ENCODE measurements around the gene PSMD9.
A peak's percentile ranks its signal among the peaks of the same experiment; 100 is the strongest.

The PSMD9 gene

GRCh38 chr12:121955258-121956237 lies 67.0 kb downstream of the PSMD9 start:
- peak; percentile 80 for TF ChIP-seq CTCF (conservative IDR thresholded peaks at IDR 0.05; ENCODE audit: low read depth, low read length)
- peak; percentile 63 for DNase-seq (ENCODE audit: low read depth)
- no peak overlapping the region for H3K4me3 ChIP-seq (ENCODE audit: low read depth, low read length)

GRCh38 chr12:121957861-121958515 lies 69.4 kb downstream of the PSMD9 start:
- no peak overlapping the region for H3K4me3 ChIP-seq (ENCODE audit: low read depth, low read length)
- no peak for TF ChIP-seq CTCF (conservative IDR thresholded peaks at IDR 0.05; ENCODE audit: low read depth, low read length)
- no peak for DNase-seq (ENCODE audit: low read depth)

- peak; percentile 31 for DNase-seq (ENCODE audit: low read depth)
Observed at GRCh38 chr12:121958541-121959240, 70.1 kb downstream of the PSMD9 start.

GRCh38 chr12:121960541-121960940 lies 72.0 kb downstream of the PSMD9 start:
- no peak for TF ChIP-seq CTCF (conservative IDR thresholded peaks at IDR 0.05; ENCODE audit: low read depth, low read length)

More at GRCh38 chr12:121958541-121959240, 70.1 kb downstream of the PSMD9 start:
- no peak overlapping the region for H3K4me3 ChIP-seq (ENCODE audit: low read depth, low read length)
- no peak for TF ChIP-seq CTCF (conservative IDR thresholded peaks at IDR 0.05; ENCODE audit: low read depth, low read length)

GRCh38 chr12:121961195-121961879 lies 72.7 kb downstream of the PSMD9 start:
- DNase-seq (ENCODE audit: low read depth) = no peak
- no peak overlapping the region for H3K4me3 ChIP-seq (ENCODE audit: low read depth, low read length)
- no peak for TF ChIP-seq CTCF (conservative IDR thresholded peaks at IDR 0.05; ENCODE audit: low read depth, low read length)

More at GRCh38 chr12:121960541-121960940, 72.0 kb downstream of the PSMD9 start:
- H3K4me3 ChIP-seq (ENCODE audit: low read depth, low read length) = no peak overlapping the region
- no peak for DNase-seq (ENCODE audit: low read depth)

- TF ChIP-seq CTCF (conservative IDR thresholded peaks at IDR 0.05; ENCODE audit: low read depth, low read length) = no peak
- DNase-seq (ENCODE audit: low read depth) = no peak
- H3K4me3 ChIP-seq (ENCODE audit: low read depth, low read length) = no peak overlapping the region
Observed at GRCh38 chr12:121963341-121964018, 74.9 kb downstream of the PSMD9 start.
